GM12891 (cell line): ENCODE data around the gene IL25.

Experiments used
- PAX5 ChIP-seq: IDR thresholded peaks from 2 replicates; pipeline ENCODE4 v1.6.1; 2011; ENCODE audit warnings: low read length, moderate library complexity, mild to moderate bottlenecking; ENCODE audit not compliant: insufficient read depth, severe bottlenecking
- POLR2A ChIP-seq: IDR thresholded peaks from 2 replicates; pipeline ENCODE4 v1.6.1; 2011; ENCODE audit warnings: low read depth, low read length, control low read depth

GRCh38 chr14:23323838-23324454 lies 48.7 kb upstream of the IL25 start:
- TF ChIP-seq PAX5 (no peak), POLR2A (no peak)
